Thoracic aorta (tissue), 2 donors: Measurements from ENCODE around the gene RYR1. TPM values are rescaled to one million over a fixed set of nuclear protein-coding genes. Genes with fewer than 3 reads are reported as not detected.

Source experiments
- ATAC-seq: fragments of 150-250 bp; one replicate; pipeline ENCODE4 v1.8.0; 2017; ENCODE audit warnings: low read depth; ENCODE audit not compliant: insufficient number of reproducible peaks, low FRiP score
- DNase-seq: peaks from one replicate; pipeline ENCODE4 v3.0.0-alpha.2; 2020; ENCODE audit warnings: low spot score
- H3K27ac ChIP-seq, 2 donors: fragments of 200-600 bp; sonication (generic); 1 replicate in 1 of 2; 2 replicates in 1 of 2; pipeline ENCODE4 v1.5.1; 2016; ENCODE audit warnings: mild to moderate bottlenecking in 2 of 2, moderate library complexity in 2 of 2
- H3K27me3 ChIP-seq: fragments of 200-600 bp; sonication (generic); replicated peaks from 2 replicates; pipeline ENCODE4 v1.6.0; 2016; ENCODE audit warnings: mild to moderate bottlenecking; ENCODE audit not compliant: insufficient read depth
- H3K36me3 ChIP-seq: fragments of 200-600 bp; sonication (generic); one replicate; pipeline ENCODE4 v1.5.1; 2016
- H3K4me1 ChIP-seq, 2 donors: fragments of 200-600 bp; sonication (generic); 1 replicate in 1 of 2; 2 replicates in 1 of 2; pipeline versions ENCODE4 v1.5.1 to v1.6.0; 2016; ENCODE audit warnings: low read depth in 2 of 2, mild to moderate bottlenecking in 1 of 2; ENCODE audit not compliant: control insufficient read depth in 1 of 2
- H3K4me3 ChIP-seq: fragments of 200-600 bp; sonication (generic); 2 replicates; pipeline ENCODE4 v1.5.1; 2016; ENCODE audit warnings: mild to moderate bottlenecking
- H3K9me3 ChIP-seq: fragments of 200-600 bp; sonication (generic); 2 replicates; pipeline ENCODE4 v1.5.1; 2016
- total RNA-seq, 2 donors: library from RNA; depleted of rRNA; stranded (reverse); fragments of >200 nt; gene quantifications; one replicate each; pipeline versions ENCODE4 v1.1.0 to v1.2.3, GENCODE V29; 2016
- TF ChIP-seq, protein P1 (sequence below): fragments of 200-600 bp; sonication (generic); IDR thresholded peaks from one replicate; pipeline ENCODE4 v1.5.1; 2019; ENCODE audit warnings: antibody characterized with exemption

The RYR1 gene
- total RNA-seq, 2 donors from 2014 or later: 3.8 to 4.3 TPM

DNA sequence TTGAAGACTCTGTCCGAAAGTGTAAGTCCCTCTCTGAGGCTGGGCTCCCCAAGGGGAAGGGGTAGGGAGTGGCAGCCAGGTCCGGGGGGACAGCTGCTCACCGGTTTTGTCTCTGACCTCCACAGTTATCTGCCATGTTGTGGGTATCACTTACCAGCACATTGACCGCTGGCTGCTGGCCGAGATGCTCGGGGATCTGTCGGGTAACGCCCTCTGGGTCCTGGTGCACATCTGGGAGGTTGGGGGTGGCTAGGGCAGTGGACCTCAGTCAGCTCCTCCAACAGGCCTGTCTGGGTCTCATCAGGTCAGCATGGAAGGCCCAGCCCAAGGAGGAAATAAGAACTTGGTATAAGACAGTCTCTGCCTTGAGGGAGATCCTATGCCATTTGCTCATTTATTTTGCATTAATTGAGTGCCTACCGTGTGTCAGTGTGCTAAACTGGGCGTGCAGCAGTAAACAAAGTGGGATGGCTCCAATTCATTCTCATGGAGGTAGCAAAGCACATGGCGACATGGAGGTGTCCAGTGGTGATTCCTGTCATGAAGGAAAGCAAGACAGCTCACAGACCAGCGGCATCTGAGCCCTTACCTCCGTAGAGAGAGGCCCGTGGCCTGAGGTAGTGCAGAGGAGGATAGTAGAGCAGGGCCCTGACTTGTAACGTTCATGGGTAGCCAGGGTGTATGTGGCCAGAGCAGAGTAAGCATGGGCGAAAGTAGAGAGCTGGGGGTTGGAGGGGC, 199.2 kb downstream of the RYR1 start:
- TF ChIP-seq, protein P1, sequence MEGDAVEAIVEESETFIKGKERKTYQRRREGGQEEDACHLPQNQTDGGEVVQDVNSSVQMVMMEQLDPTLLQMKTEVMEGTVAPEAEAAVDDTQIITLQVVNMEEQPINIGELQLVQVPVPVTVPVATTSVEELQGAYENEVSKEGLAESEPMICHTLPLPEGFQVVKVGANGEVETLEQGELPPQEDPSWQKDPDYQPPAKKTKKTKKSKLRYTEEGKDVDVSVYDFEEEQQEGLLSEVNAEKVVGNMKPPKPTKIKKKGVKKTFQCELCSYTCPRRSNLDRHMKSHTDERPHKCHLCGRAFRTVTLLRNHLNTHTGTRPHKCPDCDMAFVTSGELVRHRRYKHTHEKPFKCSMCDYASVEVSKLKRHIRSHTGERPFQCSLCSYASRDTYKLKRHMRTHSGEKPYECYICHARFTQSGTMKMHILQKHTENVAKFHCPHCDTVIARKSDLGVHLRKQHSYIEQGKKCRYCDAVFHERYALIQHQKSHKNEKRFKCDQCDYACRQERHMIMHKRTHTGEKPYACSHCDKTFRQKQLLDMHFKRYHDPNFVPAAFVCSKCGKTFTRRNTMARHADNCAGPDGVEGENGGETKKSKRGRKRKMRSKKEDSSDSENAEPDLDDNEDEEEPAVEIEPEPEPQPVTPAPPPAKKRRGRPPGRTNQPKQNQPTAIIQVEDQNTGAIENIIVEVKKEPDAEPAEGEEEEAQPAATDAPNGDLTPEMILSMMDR: no peak
- H3K36me3 ChIP-seq: peaks cover 35% of the 10 kb centered on the region
- no peak for DNase-seq
- no peaks in the 10 kb centered on the region for H3K27me3 ChIP-seq
- no peak overlapping the region for H3K27ac ChIP-seq
- H3K4me3 ChIP-seq: no peak overlapping the region
- H3K4me1 ChIP-seq: peaks cover 0 to 8% of the 10 kb centered on the region in 2 donors
- no peaks in the 10 kb centered on the region for H3K9me3 ChIP-seq
- ATAC-seq: no peak

DNA sequence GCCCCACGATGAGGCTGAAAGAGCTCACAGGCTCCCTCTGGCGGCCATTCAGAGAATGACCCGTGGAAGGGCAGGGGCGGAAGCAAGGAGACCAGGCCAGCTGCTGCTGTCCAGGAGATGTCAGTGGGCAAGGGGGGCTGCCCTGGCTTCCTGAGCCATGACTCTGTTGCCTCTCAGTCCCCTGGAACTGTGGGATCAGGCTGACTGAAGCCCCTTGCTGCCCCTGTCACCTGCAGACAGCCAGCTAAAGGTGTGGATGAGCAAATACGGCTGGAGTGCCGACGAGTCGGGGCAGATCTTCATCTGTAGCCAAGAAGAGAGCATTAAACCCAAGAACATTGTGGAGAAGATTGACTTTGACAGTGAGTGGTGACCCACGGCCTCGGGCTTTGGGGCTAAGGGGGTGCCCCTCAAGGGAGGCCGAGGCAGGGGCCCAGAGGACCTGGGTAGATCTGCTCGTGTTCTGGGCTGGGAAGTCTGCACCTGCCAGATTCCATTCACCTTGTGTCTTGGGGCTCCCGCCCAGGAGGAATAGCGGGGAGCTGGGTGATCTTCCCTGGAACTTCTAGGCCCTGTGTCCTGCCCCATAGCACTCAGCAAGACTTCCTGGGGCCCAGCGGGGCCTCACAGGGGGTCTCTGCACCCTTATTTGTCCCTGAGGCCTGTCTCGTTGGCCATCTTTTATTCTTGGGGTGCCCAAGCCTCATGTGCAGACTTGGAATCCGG, 201.4 kb downstream of the RYR1 start:
- ATAC-seq (no peak), DNase-seq (no peak)
- H3K36me3 ChIP-seq: peaks cover 23% of the 10 kb centered on the region
- no peak overlapping the region for H3K4me3 ChIP-seq
- H3K27ac ChIP-seq: no peak overlapping the region
- H3K4me1 ChIP-seq: peaks cover 0 to 8% of the 10 kb centered on the region in 2 donors
- TF ChIP-seq, protein P1: peak; percentile 94
- no peaks in the 10 kb centered on the region for H3K27me3 ChIP-seq
- H3K9me3 ChIP-seq: no peaks in the 10 kb centered on the region

DNA sequence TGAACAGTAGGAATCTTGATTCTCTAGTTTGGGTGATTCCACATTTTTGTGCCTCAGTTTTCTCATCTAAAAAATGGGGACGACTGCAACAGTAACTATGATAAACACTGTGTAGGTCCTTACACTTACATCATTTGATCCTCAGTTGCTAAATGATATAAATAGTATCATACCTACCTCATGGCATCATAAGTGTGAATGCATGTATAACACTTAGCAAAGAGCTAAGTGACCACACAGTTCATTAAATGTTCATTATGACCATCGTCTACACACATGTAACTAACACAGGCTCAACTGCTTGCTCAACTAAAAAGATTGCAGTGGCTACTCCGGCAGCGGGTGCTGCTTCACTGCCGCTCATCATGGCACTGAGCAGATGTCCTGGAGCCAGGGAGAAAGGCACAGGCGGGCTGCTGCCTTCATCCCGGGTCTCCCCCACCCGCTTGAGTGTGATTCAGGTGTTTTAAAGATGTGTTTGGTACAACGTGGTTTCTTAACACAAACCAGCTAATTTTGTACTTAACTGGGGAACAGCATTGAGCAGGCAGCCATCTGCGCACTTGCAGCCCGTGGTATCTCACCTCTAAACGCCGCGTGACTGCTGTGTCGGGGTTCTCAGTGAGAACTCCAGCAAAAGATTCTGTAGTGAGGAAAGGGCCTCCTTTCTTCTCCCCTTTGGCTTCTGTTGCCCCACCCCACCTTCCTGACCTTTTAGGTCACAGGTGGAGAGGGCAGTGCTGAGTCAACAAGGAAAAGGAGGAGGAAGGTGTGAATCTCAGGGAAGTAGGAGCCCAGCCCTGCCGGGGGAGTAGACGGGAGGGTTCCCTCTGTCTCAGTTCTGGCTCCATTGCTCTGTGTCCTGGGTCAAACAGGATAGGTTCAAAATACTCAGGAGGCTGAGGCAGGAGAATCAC, 202.2 kb downstream of the RYR1 start:
- Histone ChIP-seq H3K36me3 (peaks cover 18% of the 10 kb centered on the region), H3K4me3 (no peak overlapping the region), H3K4me1 (peaks cover 0 to 8% of the 10 kb centered on the region in 2 donors), H3K27ac (no peak overlapping the region), H3K27me3 (no peaks in the 10 kb centered on the region), H3K9me3 (no peaks in the 10 kb centered on the region)
- DNase-seq: no peak
- ATAC-seq: no peak
- TF ChIP-seq, protein P1: no peak

Other genes with a start within 250 kb of the RYR1 start
- 1 to 10 TPM in 1 of 2 donors, under 1 TPM in 1; 0.85 to 1.2 TPM for gene DPF1, start 209.5 kb upstream of the RYR1 start, total RNA-seq
- gene PPP1R14A, start 177.3 kb upstream of the RYR1 start, total RNA-seq: 100 to 1,000 TPM; 618 to 908 TPM
- 100 to 1,000 TPM; 218 to 480 TPM for gene SPINT2, start 169.1 kb upstream of the RYR1 start, total RNA-seq
- gene C19orf33, start 129.4 kb upstream of the RYR1 start, total RNA-seq: 1 to 10 TPM in 1 of 2 donors, not detected in 1; 6.7 TPM
- gene YIF1B, start 117.7 kb upstream of the RYR1 start, total RNA-seq: 10 to 100 TPM; 14.9 to 31.0 TPM
- 10 to 100 TPM; 16.1 to 34.3 TPM for gene KCNK6, start 113.8 kb upstream of the RYR1 start, total RNA-seq
- gene CATSPERG, start 97.9 kb upstream of the RYR1 start, total RNA-seq: 10 to 100 TPM in 1 of 2 donors, 1 to 10 TPM in 1; 8.7 to 11.9 TPM
- 100 to 1,000 TPM; 173 to 178 TPM for gene PSMD8, start 59.1 kb upstream of the RYR1 start, total RNA-seq
- 1 to 10 TPM; 1.5 to 6.0 TPM for gene GGN, start 45.7 kb upstream of the RYR1 start, total RNA-seq
- gene SPRED3, start 45.0 kb upstream of the RYR1 start, total RNA-seq: 10 to 100 TPM in 1 of 2 donors, 1 to 10 TPM in 1; 4.1 to 16.4 TPM
- 10 to 100 TPM; 20.0 to 34.0 TPM for gene FAM98C, start 30.6 kb upstream of the RYR1 start, total RNA-seq
- gene RASGRP4, start 7.5 kb upstream of the RYR1 start, total RNA-seq: 10 to 100 TPM in 1 of 2 donors, 1 to 10 TPM in 1; 3.6 to 16.9 TPM
- 10 to 100 TPM in 1 of 2 donors, 1 to 10 TPM in 1; 4.6 to 33.7 TPM for gene MAP4K1, start 184.3 kb downstream of the RYR1 start, total RNA-seq
- 100 to 1,000 TPM; 237 to 302 TPM for gene EIF3K, start 185.5 kb downstream of the RYR1 start, total RNA-seq
- 1,000 to 10,000 TPM in 1 of 2 donors, 100 to 1,000 TPM in 1; 668 to 1,387 TPM for gene ACTN4, start 214.0 kb downstream of the RYR1 start, total RNA-seq